ENCODE measurements around the gene CALN1.

CALN1 gene

GRCh38 chr7:72063330-72063729, 348.8 kb downstream of the CALN1 start:
- Histone ChIP-seq H3K27me3 (no peaks in the 10 kb centered on the region), H3K4me3 (ENCODE audit: low read depth, low read length) (no peak overlapping the region), H3K4me1 (no peaks in the 10 kb centered on the region), H3K9me3 (no peaks in the 10 kb centered on the region), H3K36me3 (no peaks in the 10 kb centered on the region)
- TF ChIP-seq CTCF (IDR thresholded peaks at IDR 0.05; ENCODE audit: low read depth, low read length): no peak
- no peak for DNase-seq

GRCh38 chr7:72062666-72063065, 349.5 kb downstream of the CALN1 start:
- Histone ChIP-seq H3K9me3 (no peaks in the 10 kb centered on the region), H3K27me3 (no peaks in the 10 kb centered on the region), H3K4me3 (ENCODE audit: low read depth, low read length) (no peak overlapping the region), H3K36me3 (no peaks in the 10 kb centered on the region), H3K4me1 (no peaks in the 10 kb centered on the region)
- TF ChIP-seq CTCF (IDR thresholded peaks at IDR 0.05; ENCODE audit: low read depth, low read length): no peak
- DNase-seq: no peak

GRCh38 chr7:72059925-72060324, 352.2 kb downstream of the CALN1 start:
- H3K4me1 ChIP-seq: no peaks in the 10 kb centered on the region
- no peak for DNase-seq
- no peaks in the 10 kb centered on the region for H3K9me3 ChIP-seq
- no peaks in the 10 kb centered on the region for H3K27me3 ChIP-seq
- no peak for TF ChIP-seq CTCF (IDR thresholded peaks at IDR 0.05; ENCODE audit: low read depth, low read length)
- H3K4me3 ChIP-seq (ENCODE audit: low read depth, low read length): no peak overlapping the region
- no peaks in the 10 kb centered on the region for H3K36me3 ChIP-seq

- H3K4me1 ChIP-seq: no peaks in the 10 kb centered on the region
- no peaks in the 10 kb centered on the region for H3K9me3 ChIP-seq
- TF ChIP-seq CTCF (IDR thresholded peaks at IDR 0.05; ENCODE audit: low read depth, low read length): no peak
- no peak overlapping the region for H3K4me3 ChIP-seq (ENCODE audit: low read depth, low read length)
- no peaks in the 10 kb centered on the region for H3K27me3 ChIP-seq
- no peaks in the 10 kb centered on the region for H3K36me3 ChIP-seq
- no peak for DNase-seq
These were observed 353.6 kb downstream of the CALN1 start for GRCh38 chr7:72058579-72058978.

GRCh38 chr7:72057796-72058195, 354.3 kb downstream of the CALN1 start:
- no peak for DNase-seq
- Histone ChIP-seq H3K9me3 (no peaks in the 10 kb centered on the region), H3K4me3 (ENCODE audit: low read depth, low read length) (no peak overlapping the region), H3K27me3 (no peaks in the 10 kb centered on the region), H3K36me3 (no peaks in the 10 kb centered on the region), H3K4me1 (no peaks in the 10 kb centered on the region)
- TF ChIP-seq CTCF (IDR thresholded peaks at IDR 0.05; ENCODE audit: low read depth, low read length): no peak

GRCh38 chr7:72057231-72057630, 354.9 kb downstream of the CALN1 start:
- Histone ChIP-seq H3K4me1 (no peaks in the 10 kb centered on the region), H3K9me3 (no peaks in the 10 kb centered on the region), H3K27me3 (no peaks in the 10 kb centered on the region), H3K4me3 (ENCODE audit: low read depth, low read length) (no peak overlapping the region), H3K36me3 (no peaks in the 10 kb centered on the region)
- DNase-seq: no peak
- TF ChIP-seq CTCF (IDR thresholded peaks at IDR 0.05; ENCODE audit: low read depth, low read length): no peak
